IPS-NIHi7 (cell line): ENCODE data around the gene TMEM119.
A peak's percentile ranks its signal among the peaks of the same experiment; 100 is the strongest.

Experiments used
- DNase-seq: peaks from one replicate; pipeline ENCODE4 v3.0.0; 2012; ENCODE audit warnings: mixed read lengths; ENCODE audit errors: extremely low spot score

TMEM119 gene, protein sequence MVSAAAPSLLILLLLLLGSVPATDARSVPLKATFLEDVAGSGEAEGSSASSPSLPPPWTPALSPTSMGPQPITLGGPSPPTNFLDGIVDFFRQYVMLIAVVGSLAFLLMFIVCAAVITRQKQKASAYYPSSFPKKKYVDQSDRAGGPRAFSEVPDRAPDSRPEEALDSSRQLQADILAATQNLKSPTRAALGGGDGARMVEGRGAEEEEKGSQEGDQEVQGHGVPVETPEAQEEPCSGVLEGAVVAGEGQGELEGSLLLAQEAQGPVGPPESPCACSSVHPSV

DNA sequence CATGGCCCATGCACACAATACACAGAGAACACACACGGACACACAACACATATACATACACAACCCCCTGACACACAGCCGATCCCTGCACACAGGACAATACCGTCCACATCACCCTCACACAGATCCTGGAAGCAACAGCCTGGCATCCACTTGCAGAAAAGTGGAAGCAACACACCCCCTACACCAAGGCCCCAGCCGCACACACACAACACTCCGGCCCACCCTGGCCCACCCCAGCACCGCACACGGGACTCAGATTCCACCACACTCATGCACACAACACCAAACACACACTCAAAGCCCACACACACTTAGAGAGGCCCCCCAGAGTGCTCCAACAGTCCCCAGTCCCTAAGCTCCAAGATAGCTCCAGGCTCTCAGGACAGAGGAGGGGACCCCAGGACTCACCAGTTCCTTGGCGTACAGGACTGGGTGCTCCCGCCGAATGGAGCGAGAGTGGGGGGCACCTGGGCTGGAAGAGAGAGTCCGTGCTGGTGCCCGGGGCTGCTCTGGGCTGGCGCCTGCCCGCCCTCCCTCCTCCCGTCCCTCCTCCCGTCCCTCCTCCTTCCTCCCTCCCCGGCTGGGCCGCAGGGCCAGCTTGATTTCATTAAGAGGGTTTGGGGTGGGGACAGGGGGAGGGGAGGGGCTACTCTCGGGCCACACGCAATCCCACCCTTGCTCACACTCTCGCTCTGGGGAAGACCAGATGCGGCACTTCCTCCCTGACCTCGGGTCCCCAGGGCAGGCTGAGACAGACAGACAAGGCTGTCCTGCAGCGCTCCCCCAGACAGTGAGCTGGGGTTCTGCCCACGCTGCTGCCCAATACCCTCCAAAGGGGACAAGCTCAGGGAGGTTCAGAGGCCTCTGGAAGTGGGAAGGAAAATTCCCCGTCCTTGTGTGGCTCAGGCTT is at the start of gene TMEM119:
TSS of gene TMEM119 (minus strand) at position 526 of the 913 bp plus-strand sequence. CDS start 5,701 bp downstream, outside the sequence.
- no peak for DNase-seq

DNA sequence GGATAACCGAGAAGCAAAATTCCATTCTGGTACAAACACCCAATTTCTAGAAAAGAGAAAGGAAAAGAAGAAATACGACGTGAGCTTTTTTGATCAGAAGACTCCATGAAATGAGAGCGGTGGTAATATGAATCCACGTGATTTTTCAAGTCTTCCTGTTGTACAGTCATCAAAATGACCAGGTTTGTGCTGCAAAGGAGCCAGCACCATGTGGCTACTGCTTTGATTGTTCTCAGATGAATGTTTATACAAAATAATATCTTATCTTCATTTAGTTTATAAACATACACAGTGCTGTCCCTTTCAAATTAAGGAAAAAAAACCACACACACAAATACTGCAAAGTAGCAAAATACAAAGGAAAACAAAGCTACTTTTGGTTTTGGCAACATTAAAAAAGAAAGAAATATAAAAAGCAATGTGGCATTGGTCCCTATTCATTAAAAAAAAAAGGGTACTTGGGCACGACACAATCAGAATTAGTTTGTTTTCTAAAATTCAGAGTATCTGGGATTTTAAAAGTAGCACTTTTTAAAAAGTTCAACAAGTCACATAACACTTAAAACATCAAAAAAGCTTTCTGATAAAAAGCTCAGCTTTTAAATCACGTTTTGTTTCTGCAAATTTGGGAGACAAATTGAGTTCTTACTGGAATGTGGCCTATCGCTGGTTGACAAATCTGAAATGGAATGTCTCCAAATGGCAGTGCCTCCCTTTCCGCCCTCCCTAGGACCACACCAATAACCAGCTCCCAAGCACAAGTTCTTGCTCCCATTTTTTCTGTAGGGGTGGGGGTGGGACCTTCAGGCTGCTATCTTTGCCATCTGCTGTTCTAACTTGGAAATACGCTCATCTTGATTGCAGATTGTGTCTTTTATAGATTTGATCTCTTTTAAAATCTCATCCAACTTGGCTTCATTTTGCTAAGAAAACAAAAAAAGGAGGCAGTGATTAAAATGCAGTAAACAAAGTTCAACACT is 49.0 kb upstream of the TMEM119 start:
- no peak for DNase-seq

DNA sequence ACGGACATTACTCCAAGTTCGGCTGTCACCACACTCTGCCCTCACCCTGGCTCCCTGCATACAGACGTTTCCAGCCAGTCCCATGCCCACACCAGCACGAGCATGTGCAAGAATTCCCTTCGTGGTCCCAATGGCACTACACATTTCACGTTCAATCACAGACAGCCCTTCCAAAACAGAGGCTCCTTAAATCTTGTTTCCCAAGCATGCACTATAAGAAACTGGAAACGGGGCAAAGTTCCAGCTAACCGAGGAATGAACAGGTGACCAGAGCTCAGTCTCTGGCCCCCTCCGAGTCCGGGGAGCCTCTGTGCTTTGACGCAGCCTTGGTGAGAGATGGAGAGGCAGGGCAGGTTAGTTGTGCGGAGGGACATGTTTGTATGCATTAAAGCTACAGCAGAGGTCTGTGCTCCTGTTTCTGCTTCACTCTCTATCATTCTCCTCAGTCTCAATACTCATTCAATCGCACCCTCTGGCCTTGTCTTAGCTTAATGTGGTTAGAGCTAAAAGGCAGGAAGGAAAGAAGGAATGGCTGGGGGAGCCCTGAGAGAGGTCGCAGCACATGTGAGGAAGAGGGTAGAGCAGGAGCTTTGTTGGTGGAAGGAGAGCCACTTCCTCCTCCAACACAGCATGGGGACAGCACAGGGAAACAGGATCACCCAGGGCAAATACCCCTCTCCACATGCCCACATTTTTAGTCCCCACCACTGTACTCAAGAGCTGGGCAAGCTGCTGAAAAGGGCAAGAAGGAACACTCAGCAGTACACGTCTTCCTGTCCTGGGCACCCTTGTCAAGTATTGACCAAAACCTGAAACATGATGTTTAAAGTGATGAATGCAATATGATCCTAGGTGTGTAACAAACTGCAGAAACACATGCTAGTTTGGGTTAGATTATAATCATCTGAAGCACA is 48.1 kb upstream of the TMEM119 start:
- DNase-seq = no peak

DNA sequence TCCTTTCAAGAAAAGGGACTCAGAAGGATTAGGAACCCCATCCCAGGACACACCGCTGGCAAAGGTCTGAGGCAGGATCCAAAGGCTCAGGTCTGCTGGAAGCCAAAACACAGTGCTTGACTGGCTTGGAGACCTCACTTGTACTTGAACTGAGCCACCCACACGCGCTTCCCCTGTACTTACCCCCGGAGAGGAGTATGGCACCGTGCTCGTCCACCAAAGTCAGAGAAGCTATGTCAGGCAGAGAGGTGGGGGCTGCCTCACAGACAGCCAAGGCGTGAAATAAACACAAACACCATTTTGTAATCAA is 46.9 kb upstream of the TMEM119 start:
- no peak for DNase-seq

DNA sequence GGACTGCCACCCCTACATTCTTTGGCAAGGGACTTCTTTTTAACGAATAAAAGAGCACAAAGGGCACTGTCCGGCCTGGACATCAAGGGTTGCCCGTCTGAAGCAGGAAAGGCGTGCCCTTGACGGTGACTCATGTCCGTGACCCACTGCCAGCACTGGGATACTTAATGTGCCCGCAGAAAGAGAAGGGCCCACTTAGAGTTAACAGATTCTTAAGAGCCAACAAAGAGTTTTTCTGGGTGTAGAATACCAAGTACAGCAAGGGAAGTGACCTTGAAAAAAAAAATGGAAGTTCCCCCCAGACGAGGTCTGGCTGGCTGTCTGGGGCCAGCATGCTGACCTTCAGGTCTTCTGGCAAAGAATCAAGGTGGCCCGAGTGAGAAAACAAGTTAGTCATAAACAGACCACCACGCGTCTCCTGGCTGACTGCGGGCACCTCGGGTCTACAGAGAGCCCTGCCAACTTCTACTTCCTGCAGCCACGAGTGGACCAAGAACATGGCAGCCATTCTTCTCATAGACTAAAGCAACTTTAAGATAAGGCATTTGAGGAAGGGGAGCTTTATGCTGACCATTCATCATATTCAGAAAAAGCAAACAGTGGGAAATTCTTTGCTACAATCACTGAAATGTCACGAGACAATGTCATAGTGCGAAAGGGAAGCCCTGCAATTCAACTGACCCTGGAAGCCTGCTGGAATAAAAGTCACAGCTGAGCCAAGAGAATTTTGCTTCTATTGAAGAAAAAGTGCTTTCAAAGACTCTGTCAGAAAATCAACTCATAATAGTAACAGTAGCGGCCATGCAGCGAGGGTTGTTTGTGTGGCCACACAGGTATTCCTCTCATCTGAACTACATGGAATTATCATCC is 46.3 kb upstream of the TMEM119 start:
- DNase-seq = no peak

DNA sequence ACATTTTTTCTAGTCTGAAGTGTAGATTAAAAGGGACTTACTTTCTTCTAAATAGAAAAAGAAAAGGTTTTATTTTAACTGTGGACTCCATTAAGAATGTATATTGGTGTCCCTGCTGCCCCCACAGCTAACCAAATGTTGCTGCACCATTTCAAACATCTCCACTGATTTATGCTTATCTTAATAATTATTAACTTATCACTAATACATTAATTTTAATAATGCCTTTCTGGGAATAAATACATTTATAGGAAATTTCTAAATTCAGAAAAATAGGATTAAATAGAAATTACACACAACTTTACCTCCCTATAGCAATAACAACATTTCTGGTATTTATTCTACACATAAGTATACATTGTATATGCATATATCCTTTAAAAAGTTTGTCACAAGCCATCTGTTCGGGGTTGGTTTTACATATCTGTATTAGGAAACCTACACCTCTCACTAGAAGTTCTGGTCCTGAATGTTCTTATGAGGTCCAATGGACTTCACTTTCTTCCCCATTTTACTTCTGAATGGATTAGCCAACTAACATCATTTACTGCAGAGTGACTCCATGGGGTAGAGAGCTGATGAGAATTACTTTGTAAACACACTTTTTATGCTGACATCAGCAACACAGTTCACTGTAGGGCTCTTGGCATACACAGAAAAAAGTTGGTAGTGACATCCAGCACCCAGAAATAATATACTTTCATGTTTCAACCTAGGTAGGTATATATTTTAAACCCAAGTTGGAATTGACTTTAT is 45.2 kb upstream of the TMEM119 start:
- DNase-seq = no peak

DNA sequence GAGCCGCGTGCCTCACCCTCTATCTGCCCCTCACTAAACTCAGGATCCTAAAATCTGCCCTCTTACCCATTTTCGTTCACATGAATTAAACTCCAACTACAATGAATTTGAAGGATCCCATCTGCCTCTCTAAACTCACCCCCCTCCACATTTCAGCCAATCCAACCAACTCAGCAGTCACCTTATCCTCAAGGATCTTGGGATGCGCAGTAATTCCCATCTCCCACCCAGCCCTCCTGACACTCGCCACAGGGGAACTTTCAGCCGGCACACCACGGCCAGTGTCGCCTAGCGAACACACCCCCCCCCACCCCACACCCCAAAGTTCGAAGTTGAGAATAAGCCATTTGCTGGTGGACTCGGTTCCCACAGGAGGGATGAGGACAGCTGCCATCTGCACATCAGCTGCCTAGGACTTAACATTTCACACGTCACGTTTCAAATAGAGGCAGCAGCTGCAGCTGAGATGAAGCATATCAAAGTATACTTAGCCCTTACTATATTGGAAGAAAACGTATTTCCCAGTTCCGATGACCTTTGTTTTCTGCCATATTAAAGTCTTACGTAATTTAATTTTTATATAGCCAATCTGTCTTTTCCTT is 44.5 kb upstream of the TMEM119 start:
- DNase-seq = no peak

DNA sequence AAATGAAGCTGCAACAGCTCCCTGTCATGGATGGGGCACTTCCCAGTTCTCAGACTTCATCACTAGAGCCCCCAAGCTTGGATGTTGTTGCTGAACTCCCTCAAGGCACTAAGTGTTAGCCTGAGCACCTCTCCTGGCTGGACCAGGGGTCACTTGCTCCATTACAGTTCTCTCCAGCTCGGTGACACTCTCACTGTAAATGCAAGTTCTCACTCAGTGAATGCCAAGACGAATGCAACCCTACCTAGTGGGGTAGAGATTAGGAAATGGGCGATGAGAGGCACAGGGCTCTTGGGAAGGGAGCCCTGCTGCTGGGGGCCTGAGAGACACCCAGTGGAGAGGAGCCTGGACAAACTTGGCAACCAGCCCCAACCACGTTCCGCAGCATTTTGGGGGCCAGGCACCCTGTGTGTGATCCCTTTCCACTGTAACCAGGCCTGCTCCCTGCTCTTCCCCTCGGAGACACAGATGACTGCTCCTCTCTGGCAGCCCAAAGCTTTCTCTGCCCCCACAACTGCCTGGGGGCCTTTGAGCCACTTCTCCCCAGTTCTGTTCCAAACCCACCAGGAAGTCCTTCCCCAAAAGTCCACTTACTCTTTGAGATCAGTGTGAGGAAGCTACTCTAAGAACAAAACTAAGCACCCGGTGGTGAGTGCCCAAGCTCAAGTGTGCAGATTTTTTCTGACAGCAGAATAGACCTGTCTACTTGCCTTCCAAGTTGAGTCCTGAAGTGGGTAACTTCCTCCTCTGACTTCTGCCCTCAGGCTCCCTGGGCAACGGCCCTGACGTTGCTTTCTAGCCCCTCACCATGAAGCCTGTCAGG is 43.8 kb upstream of the TMEM119 start:
- no peak for DNase-seq

DNA sequence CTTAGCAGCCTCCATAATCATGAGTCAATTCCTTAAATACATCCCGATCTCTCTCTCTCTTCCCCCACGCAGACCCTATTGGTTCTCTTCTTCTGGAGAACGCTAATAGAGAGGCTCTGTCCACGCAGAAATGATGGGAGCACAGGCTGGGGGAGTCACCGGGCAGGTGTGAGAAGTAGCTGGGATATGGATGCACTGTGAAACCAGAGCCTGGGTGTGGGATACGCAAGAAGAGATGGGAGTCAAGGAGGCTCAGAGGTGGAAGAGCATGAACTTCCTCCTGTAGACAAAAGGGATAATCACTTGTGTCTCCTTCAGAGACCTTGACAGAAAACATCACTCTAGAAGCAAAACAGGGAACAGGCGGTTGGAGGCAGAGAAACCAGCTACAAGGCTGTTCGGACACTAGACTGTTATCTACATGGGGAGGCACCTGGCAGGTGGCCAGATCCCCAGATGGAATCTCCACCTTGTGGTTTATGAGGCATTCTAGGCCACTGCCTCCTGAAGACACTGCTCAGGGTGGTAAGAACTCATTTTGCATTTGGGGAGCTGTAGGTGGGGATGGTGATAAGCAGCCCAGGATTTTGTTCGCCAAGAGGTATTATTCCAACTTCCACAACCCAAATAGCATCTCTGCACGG is 43.0 kb upstream of the TMEM119 start:
- DNase-seq = no peak

DNA sequence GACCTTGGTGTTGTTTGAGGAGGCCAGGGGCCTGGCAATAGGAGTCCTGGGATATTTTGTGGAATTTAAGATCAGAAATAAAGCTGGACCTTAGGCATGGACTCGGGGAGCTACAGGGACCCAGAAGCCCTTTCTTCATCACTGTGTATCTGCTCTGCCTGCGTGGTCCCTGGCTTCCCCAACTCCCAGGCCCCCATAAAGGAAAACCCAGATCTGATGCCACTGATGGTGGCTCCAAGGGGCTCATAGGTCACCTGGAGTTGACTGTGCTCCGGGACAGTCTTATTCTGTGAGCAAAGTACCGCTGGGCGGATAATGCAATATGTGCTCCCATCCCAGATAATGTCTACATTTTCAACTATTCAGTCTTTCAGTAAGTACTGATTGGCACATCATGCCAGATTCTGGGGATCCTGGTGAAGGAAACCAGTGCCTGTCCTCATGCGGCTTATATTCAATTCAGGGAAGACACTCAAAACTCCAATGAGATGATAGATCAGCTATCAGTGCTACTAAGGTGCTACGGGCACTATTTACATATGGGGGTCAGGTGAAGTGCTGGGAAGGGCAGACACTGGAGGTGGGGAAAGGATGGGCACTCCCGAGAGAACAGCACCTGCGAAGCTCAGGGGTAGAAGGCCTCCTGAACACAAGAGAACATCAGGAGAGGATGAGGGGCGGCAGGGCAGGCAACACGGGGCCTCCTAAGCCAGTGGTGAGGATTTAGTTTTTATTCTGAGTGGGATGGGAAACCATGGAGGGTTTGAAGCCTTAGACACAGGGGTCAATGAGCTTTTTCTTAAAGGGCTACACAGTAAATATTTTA is 41.3 kb upstream of the TMEM119 start:
- DNase-seq = no peak

DNA sequence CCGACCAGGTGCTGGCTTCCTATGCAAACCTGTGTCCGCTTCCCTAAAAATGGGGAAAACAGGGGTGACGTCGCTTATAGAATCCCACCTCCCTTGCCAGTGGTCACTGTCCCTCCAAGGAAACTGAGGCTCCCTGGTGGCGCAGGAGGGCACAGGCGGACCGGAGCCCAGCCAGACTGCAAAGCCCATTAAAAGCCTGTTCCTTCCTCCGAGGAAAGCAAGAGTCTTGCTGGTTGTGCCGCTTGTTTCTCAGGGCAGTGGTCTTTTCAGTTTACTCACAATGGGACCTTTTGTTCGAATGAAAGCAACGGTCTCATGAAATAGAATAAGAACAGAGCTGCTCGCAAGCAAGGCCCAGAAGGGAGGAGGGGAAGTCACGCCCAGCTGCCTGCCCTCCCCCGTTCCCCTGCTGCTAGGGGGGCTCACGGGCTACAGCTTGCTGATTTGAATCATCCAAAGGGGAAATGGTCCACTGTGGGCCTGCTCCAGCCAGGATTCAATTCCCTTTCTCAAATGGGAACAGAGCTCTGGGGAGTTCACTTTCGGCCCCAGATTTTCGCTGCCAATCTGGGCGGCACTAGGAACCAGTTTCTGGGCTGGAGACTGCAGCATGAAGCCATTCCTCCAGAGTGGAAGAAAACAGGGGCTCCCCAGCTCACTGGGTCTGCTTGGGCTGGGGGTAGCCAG is 40.4 kb upstream of the TMEM119 start:
- peak; percentile 63 for DNase-seq

DNA sequence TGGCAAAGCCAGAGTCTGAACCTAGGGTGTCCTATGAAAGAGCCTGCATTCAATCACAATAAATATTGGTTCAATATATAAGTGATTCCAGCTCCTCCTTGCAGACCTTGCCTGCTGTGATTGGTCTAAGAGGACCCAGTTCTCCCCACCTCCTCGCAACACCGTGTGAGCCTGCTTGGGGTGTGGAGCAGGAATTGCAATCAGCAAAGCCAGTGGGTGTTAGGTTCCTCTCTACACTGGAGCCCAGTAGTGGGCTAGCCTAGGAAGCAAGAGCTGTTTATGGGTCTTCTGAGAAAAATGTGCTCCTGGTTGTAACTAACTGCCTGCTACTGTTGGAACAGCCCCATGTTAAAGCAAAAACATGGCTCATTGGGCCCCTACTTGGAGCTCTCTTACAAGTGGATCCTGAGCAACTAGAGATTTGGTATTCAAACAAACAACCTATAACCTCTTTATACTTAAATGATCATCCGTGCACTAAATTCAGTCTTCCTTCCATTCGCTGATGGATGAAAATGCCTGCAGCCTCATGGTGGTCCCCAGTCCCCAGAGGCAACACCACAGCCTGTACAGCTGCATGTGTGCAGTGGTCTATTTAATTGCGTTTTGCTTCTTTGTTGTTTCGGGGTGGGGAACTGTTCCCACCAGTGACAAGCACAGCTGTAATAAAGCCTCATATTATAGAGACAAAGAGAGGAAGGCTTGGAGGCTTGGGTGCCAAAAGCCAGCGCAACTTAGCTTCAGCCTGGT is 39.5 kb upstream of the TMEM119 start:
- DNase-seq = no peak

DNA sequence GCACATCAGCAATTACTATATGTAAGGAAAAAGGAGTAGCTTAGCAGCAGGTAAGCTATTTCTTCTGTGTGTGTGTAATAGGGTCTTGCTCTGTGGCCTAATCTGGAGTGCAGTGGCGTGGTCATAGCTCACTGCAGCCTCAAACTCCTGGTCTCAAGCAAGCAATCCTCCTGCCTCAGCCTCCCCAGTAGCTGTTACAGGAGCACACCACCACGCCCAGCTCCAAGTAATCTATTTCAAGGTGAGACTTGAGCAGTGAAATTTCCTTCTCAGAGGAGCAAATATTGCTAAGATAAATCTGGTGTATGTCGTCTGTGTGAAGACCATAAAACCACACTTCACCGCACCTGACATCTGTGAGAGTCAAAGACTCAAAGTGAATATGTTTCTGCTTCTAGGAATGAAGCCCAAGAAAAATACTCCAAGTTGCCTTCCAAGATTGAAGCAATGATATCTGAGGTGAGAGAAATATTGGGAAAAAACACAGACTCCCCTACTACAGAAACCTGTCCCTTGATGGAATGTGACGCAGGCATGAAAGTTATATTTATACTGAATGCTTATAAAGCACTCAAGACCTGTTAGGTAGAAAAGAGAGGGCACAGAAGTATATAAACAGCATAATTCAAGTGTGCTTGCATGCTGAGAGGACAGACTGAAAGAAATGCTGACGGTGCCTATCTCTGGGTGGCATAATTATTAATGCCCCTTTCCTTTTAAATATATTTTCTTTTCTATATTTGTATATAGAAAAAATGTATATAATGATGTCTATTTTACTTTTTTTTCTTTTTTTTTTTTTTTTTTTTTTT is 38.3 kb upstream of the TMEM119 start:
- DNase-seq = no peak
